Muscle of leg (tissue), 11 donors: ENCODE results near the gene NADK. TPM values are rescaled to one million over a fixed set of nuclear protein-coding genes. Genes with fewer than 3 reads are reported as not detected.
"Not testable (repeated sequence)": the region's sequence is repeated elsewhere in the genome, so short reads cannot be mapped to it uniquely, and the experiment has no call there.

ENCODE experiments used
- DNase-seq: peaks from one replicate; pipeline ENCODE4 v3.0.0; 2013
- H3K27ac ChIP-seq: one replicate; pipeline ENCODE4 v1.5.1; 2013; ENCODE audit warnings: mild to moderate bottlenecking, low read length, control low read depth
- H3K27me3 ChIP-seq: one replicate; pipeline ENCODE4 v1.6.1; 2013; ENCODE audit warnings: low read length; ENCODE audit not compliant: control insufficient read depth, insufficient read depth
- H3K36me3 ChIP-seq: one replicate; pipeline ENCODE4 v1.6.1; 2013; ENCODE audit warnings: low read length; ENCODE audit not compliant: control insufficient read depth, insufficient read depth
- H3K4me1 ChIP-seq: one replicate; pipeline ENCODE4 v1.6.1; 2013; ENCODE audit warnings: low read length; ENCODE audit not compliant: control insufficient read depth, insufficient read depth
- H3K4me3 ChIP-seq: one replicate; pipeline ENCODE4 v1.5.1; 2013; ENCODE audit warnings: low read length, control low read depth
- H3K9me3 ChIP-seq: replicated peaks from 2 replicates; pipeline ENCODE4 v1.6.1; 2013; ENCODE audit warnings: low read depth, low read length; ENCODE audit not compliant: control insufficient read depth
- WGBS: methylation state at CpG from one replicate; pipeline ENCODE4 v1.1.5; 2013; ENCODE audit warnings: missing lambda C conversion rate; ENCODE audit not compliant: insufficient coverage; 5-methylcytosine and 5-hydroxymethylcytosine counted together
- polyA plus RNA-seq, 8 donors: library from polyadenylated mRNA; unstranded; fragments of 120-200 nt; gene quantifications; one replicate each; pipeline versions ENCODE4 v1.2.1 to v1.2.3, GENCODE V29; 2013; ENCODE audit warnings: inconsistent platforms in 1 of 8, low replicate concordance in 1 of 8; ENCODE audit not compliant: insufficient read length in 8 of 8, insufficient read depth in 1 of 8
- total RNA-seq: library from RNA; stranded (reverse); fragments of 120-200 nt; gene quantifications from one replicate; pipeline ENCODE4 v1.2.4, GENCODE V29; 2013

NADK gene
- total and polyA plus RNA-seq, 9 donors = 18.2 to 40.1 (median 31.6) TPM

- H3K4me3 ChIP-seq, H3K27me3 ChIP-seq, H3K9me3 ChIP-seq, H3K4me1 ChIP-seq, H3K27ac ChIP-seq, DNase-seq: not testable (repeated sequence)
- peaks cover 36% of the 10 kb centered on the region for H3K36me3 ChIP-seq
- 83% methylated on average over 2 of the region's 18 CpGs for WGBS
Observed at GRCh38 chr1:1729116-1729816, 49.0 kb downstream of the NADK start.

GRCh38 chr1:1728308-1729005 is 49.8 kb downstream of the NADK start:
- not testable (repeated sequence) for H3K9me3 ChIP-seq, H3K27me3 ChIP-seq, H3K4me1 ChIP-seq, H3K4me3 ChIP-seq
- peaks cover 31% of the 10 kb centered on the region for H3K36me3 ChIP-seq
- peak overlapping the region; percentile 55 for H3K27ac ChIP-seq
- peak; percentile 39 for DNase-seq
- WGBS = 66% methylated on average over 4 of the region's 14 CpGs

GRCh38 chr1:1727131-1727651 is 51.1 kb downstream of the NADK start:
- H3K27me3 ChIP-seq, H3K9me3 ChIP-seq, H3K4me3 ChIP-seq, H3K4me1 ChIP-seq, DNase-seq, H3K27ac ChIP-seq: not testable (repeated sequence)
- H3K36me3 ChIP-seq = peaks cover 22% of the 10 kb centered on the region
- WGBS = 100% methylated on average over 5 of the region's 12 CpGs

- not testable (repeated sequence) for H3K27me3 ChIP-seq, H3K27ac ChIP-seq, H3K4me3 ChIP-seq, H3K9me3 ChIP-seq, DNase-seq, H3K4me1 ChIP-seq
- WGBS = 97% methylated on average over 16 of the region's 17 CpGs
- peaks cover 21% of the 10 kb centered on the region for H3K36me3 ChIP-seq
Observed at GRCh38 chr1:1726088-1726487, 52.2 kb downstream of the NADK start.

GRCh38 chr1:1724035-1724864 is 54.0 kb downstream of the NADK start, which contains the start of gene CDK11A:
TSS of gene CDK11A (minus strand) at chr1:1724357. CDS start at chr1:1722818, 1,539 bp downstream.
- peak within 1 kb of the TSS; percentile 70 for H3K4me3 ChIP-seq
- H3K4me1 ChIP-seq, H3K9me3 ChIP-seq, H3K27me3 ChIP-seq: not testable (repeated sequence)
- peak; percentile 100 for DNase-seq
- H3K36me3 ChIP-seq = peaks cover 26% of the 10 kb centered on the region
- peak within 1 kb of the TSS; percentile 94 for H3K27ac ChIP-seq
- WGBS = under 1% methylated on average over 28 of the region's 78 CpGs

GRCh38 chr1:1721201-1721600 is 57.1 kb downstream of the NADK start:
- H3K4me3 ChIP-seq = no peak overlapping the region
- H3K27me3 ChIP-seq = no peaks in the 10 kb centered on the region
- no peaks in the 10 kb centered on the region for H3K9me3 ChIP-seq
- 100% methylated on average over 2 of the region's 7 CpGs for WGBS
- H3K27ac ChIP-seq = no peak overlapping the region
- H3K36me3 ChIP-seq = peaks cover 33% of the 10 kb centered on the region
- H3K4me1 ChIP-seq = no peaks in the 10 kb centered on the region
- DNase-seq = no peak

- H3K27ac ChIP-seq, H3K9me3 ChIP-seq, H3K27me3 ChIP-seq, H3K4me1 ChIP-seq, DNase-seq, H3K4me3 ChIP-seq: not testable (repeated sequence)
- peaks cover 21% of the 10 kb centered on the region for H3K36me3 ChIP-seq
- 81% methylated on average over 6 of the region's 18 CpGs for WGBS
Observed at GRCh38 chr1:1715109-1715883, 63.0 kb downstream of the NADK start.

GRCh38 chr1:1707897-1708296 is 70.4 kb downstream of the NADK start:
- WGBS = no CpG with 5 or more reads among the region's 20 CpGs

GRCh38 chr1:1707241-1707640 is 71.0 kb downstream of the NADK start:
- H3K36me3 ChIP-seq = peaks cover 13% of the 10 kb centered on the region
- WGBS = no CpG with 5 or more reads among the region's 23 CpGs
- not testable (repeated sequence) for H3K9me3 ChIP-seq, DNase-seq, H3K4me1 ChIP-seq, H3K4me3 ChIP-seq, H3K27ac ChIP-seq, H3K27me3 ChIP-seq

More at GRCh38 chr1:1707897-1708296, 70.4 kb downstream of the NADK start:
- H3K9me3 ChIP-seq, H3K27me3 ChIP-seq, DNase-seq, H3K4me1 ChIP-seq, H3K27ac ChIP-seq, H3K4me3 ChIP-seq: not testable (repeated sequence)
- peaks cover 13% of the 10 kb centered on the region for H3K36me3 ChIP-seq
